ACC112 (cell line): ENCODE results near the gene UBE2D1.

Source experiments
- H2AFZ ChIP-seq: fragments of 200-600 bp; sonication (generic); one replicate; pipeline ENCODE4 v1.6.0; 2017; ENCODE audit warnings: antibody characterized with exemption, low read length; ENCODE audit not compliant: unreplicated experiment
- H3K27ac ChIP-seq: fragments of 200-600 bp; sonication (generic); 2 replicates; pipeline ENCODE4 v1.5.1; 2014; ENCODE audit warnings: low read depth, mild to moderate bottlenecking, antibody characterized with exemption, low read length, moderate library complexity
- H3K27me3 ChIP-seq: fragments of 200-600 bp; sonication (generic); 2 replicates; pipeline ENCODE4 v1.6.1; 2014; ENCODE audit warnings: mild to moderate bottlenecking, antibody characterized with exemption, low read length, moderate library complexity, mixed read lengths; ENCODE audit not compliant: insufficient read depth
- H3K36me3 ChIP-seq: fragments of 200-600 bp; sonication (generic); 2 replicates; pipeline ENCODE4 v1.6.1; 2016; ENCODE audit warnings: mild to moderate bottlenecking, antibody characterized with exemption, low read length, moderate library complexity, mixed read lengths; ENCODE audit not compliant: insufficient read depth
- H3K4me1 ChIP-seq: fragments of 200-600 bp; sonication (generic); one replicate; pipeline ENCODE4 v1.6.1; 2016; ENCODE audit warnings: low read length, mixed read lengths; ENCODE audit not compliant: insufficient read depth, unreplicated experiment, control insufficient read depth
- H3K4me3 ChIP-seq: fragments of 200-600 bp; sonication (generic); 2 replicates; pipeline ENCODE4 v1.5.1; 2014; ENCODE audit warnings: mild to moderate bottlenecking, low read depth, low read length
- H3K79me2 ChIP-seq: fragments of 200-600 bp; sonication (generic); one replicate; pipeline ENCODE4 v1.6.0; 2016; ENCODE audit warnings: low read length; ENCODE audit not compliant: control insufficient read depth, unreplicated experiment, insufficient read depth

UBE2D1 gene

GRCh38 chr10:58336242-58336641, 1.4 kb downstream of the UBE2D1 start:
- Histone ChIP-seq H3K4me1 (peaks cover 6% of the 10 kb centered on the region), H2AFZ (no peak overlapping the region), H3K79me2 (peaks cover 38% of the 10 kb centered on the region), H3K4me3 (peak overlapping the region; percentile 93), H3K27ac (no peak overlapping the region), H3K36me3 (no peaks in the 10 kb centered on the region), H3K27me3 (peaks cover 10% of the 10 kb centered on the region; the same call in 1 of the 2 replicates)

GRCh38 chr10:58341422-58341821, 6.6 kb downstream of the UBE2D1 start:
- Histone ChIP-seq H3K36me3 (no peaks in the 10 kb centered on the region), H3K27ac (no peak overlapping the region), H3K4me1 (no peaks in the 10 kb centered on the region), H3K27me3 (no peaks in the 10 kb centered on the region), H3K4me3 (no peak overlapping the region), H2AFZ (no peak overlapping the region), H3K79me2 (peaks cover 27% of the 10 kb centered on the region)

GRCh38 chr10:58341947-58342346, 7.1 kb downstream of the UBE2D1 start:
- Histone ChIP-seq H3K27me3 (no peaks in the 10 kb centered on the region), H3K79me2 (peaks cover 22% of the 10 kb centered on the region), H3K4me1 (no peaks in the 10 kb centered on the region), H3K27ac (no peak overlapping the region), H2AFZ (no peak overlapping the region), H3K36me3 (no peaks in the 10 kb centered on the region), H3K4me3 (no peak overlapping the region)

- H3K4me3 ChIP-seq, result no peak overlapping the region
- H3K4me1 ChIP-seq, result no peaks in the 10 kb centered on the region
- H3K27me3 ChIP-seq, result no peaks in the 10 kb centered on the region
- no peaks in the 10 kb centered on the region for H3K36me3 ChIP-seq
- peaks cover 15% of the 10 kb centered on the region for H3K79me2 ChIP-seq
- H2AFZ ChIP-seq, result no peak overlapping the region
- no peak overlapping the region for H3K27ac ChIP-seq
These were observed 13.2 kb downstream of the UBE2D1 start for GRCh38 chr10:58347967-58348366.

- Histone ChIP-seq H3K4me1 (no peaks in the 10 kb centered on the region), H3K27ac (no peak overlapping the region), H2AFZ (no peak overlapping the region), H3K4me3 (no peak overlapping the region), H3K79me2 (peaks cover 16% of the 10 kb centered on the region), H3K27me3 (no peaks in the 10 kb centered on the region), H3K36me3 (no peaks in the 10 kb centered on the region)
These were observed 13.8 kb downstream of the UBE2D1 start for GRCh38 chr10:58348571-58349033.

GRCh38 chr10:58350023-58350422, 15.2 kb downstream of the UBE2D1 start:
- Histone ChIP-seq H3K27ac (no peak overlapping the region), H2AFZ (no peak overlapping the region), H3K4me3 (no peak overlapping the region), H3K79me2 (peaks cover 16% of the 10 kb centered on the region), H3K36me3 (no peaks in the 10 kb centered on the region), H3K4me1 (no peaks in the 10 kb centered on the region), H3K27me3 (no peaks in the 10 kb centered on the region)

GRCh38 chr10:58350619-58351323, 16.0 kb downstream of the UBE2D1 start:
- H3K79me2 ChIP-seq, result peaks cover 16% of the 10 kb centered on the region
- H3K27ac ChIP-seq, result no peak overlapping the region
- no peak overlapping the region for H2AFZ ChIP-seq
- H3K4me3 ChIP-seq, result no peak overlapping the region
- H3K36me3 ChIP-seq, result no peaks in the 10 kb centered on the region
- H3K27me3 ChIP-seq, result no peaks in the 10 kb centered on the region
- H3K4me1 ChIP-seq, result no peaks in the 10 kb centered on the region

GRCh38 chr10:58351616-58352578, 17.1 kb downstream of the UBE2D1 start:
- peaks cover 4% of the 10 kb centered on the region for H3K4me1 ChIP-seq
- H3K4me3 ChIP-seq, result no peak overlapping the region
- H2AFZ ChIP-seq, result no peak overlapping the region
- no peak overlapping the region for H3K27ac ChIP-seq
- H3K36me3 ChIP-seq, result no peaks in the 10 kb centered on the region
- H3K27me3 ChIP-seq, result no peaks in the 10 kb centered on the region
- peaks cover 16% of the 10 kb centered on the region for H3K79me2 ChIP-seq

- no peak overlapping the region for H3K4me3 ChIP-seq
- H3K36me3 ChIP-seq, result no peaks in the 10 kb centered on the region
- H3K27me3 ChIP-seq, result no peaks in the 10 kb centered on the region
- peaks cover 4% of the 10 kb centered on the region for H3K4me1 ChIP-seq
- H2AFZ ChIP-seq, result no peak overlapping the region
- H3K79me2 ChIP-seq, result peaks cover 16% of the 10 kb centered on the region
- no peak overlapping the region for H3K27ac ChIP-seq
These were observed 18.3 kb downstream of the UBE2D1 start for GRCh38 chr10:58352956-58353610.

GRCh38 chr10:58356756-58357155, 21.9 kb downstream of the UBE2D1 start:
- Histone ChIP-seq H3K36me3 (no peaks in the 10 kb centered on the region), H3K27ac (no peak overlapping the region), H3K27me3 (no peaks in the 10 kb centered on the region), H3K79me2 (peaks cover 9% of the 10 kb centered on the region), H2AFZ (no peak overlapping the region), H3K4me3 (no peak overlapping the region), H3K4me1 (peaks cover 28% of the 10 kb centered on the region)
